Measurements from ENCODE around the gene FLNC.

Gene FLNC

GRCh38 chr7:128831178-128831993 lies 1.2 kb downstream of the FLNC start:
- DNase-seq (ENCODE audit: low read depth in 2 of 2): no peak

GRCh38 chr7:128831994-128832879 lies 2.0 kb downstream of the FLNC start:
- no peak for DNase-seq (ENCODE audit: low read depth in 2 of 2)

- no peak for DNase-seq (ENCODE audit: low read depth in 2 of 2)
Observed at GRCh38 chr7:128832880-128833147, 2.6 kb downstream of the FLNC start.

GRCh38 chr7:128833148-128833945 lies 3.1 kb downstream of the FLNC start:
- DNase-seq (ENCODE audit: low read depth in 2 of 2): no peak

- DNase-seq (ENCODE audit: low read depth in 2 of 2): no peak
Observed at GRCh38 chr7:128833946-128834325, 3.7 kb downstream of the FLNC start.

- no peak for DNase-seq (ENCODE audit: low read depth in 2 of 2)
Observed at GRCh38 chr7:128835231-128835751, 5.1 kb downstream of the FLNC start.

- no peak for DNase-seq (ENCODE audit: low read depth in 2 of 2)
Observed at GRCh38 chr7:128835790-128836641, 5.8 kb downstream of the FLNC start.

GRCh38 chr7:128836729-128837348 lies 6.6 kb downstream of the FLNC start:
- no peak for DNase-seq (ENCODE audit: low read depth in 2 of 2)

GRCh38 chr7:128837521-128837921 lies 7.3 kb downstream of the FLNC start:
- no peak for DNase-seq (ENCODE audit: low read depth in 2 of 2)

- no peak for DNase-seq (ENCODE audit: low read depth in 2 of 2)
Observed at GRCh38 chr7:128838109-128838779, 8.0 kb downstream of the FLNC start.

GRCh38 chr7:128838981-128839731 lies 8.9 kb downstream of the FLNC start:
- no peak for DNase-seq (ENCODE audit: low read depth in 2 of 2)

GRCh38 chr7:128839751-128840177 lies 9.6 kb downstream of the FLNC start:
- no peak for DNase-seq (ENCODE audit: low read depth in 2 of 2)

- no peak for DNase-seq (ENCODE audit: low read depth in 2 of 2)
Observed at GRCh38 chr7:128840326-128841170, 10.3 kb downstream of the FLNC start.

GRCh38 chr7:128841171-128841690 lies 11.0 kb downstream of the FLNC start:
- DNase-seq (ENCODE audit: low read depth in 2 of 2): no peak

- peak; percentile 31 to 55 for DNase-seq (ENCODE audit: low read depth in 2 of 2)
Observed at GRCh38 chr7:128841921-128842673, 11.9 kb downstream of the FLNC start.

- no peak for DNase-seq (ENCODE audit: low read depth in 2 of 2)
Observed at GRCh38 chr7:128842674-128843641, 12.8 kb downstream of the FLNC start.
